Measurements from ENCODE around the gene KRTAP12-1. TPM values are rescaled to one million over a fixed set of nuclear protein-coding genes. Genes with fewer than 3 reads are reported as not detected.
A peak's percentile ranks its signal among the peaks of the same experiment; 100 is the strongest.

The KRTAP12-1 gene
- total RNA-seq, 1 experiment from 2014 or later = 0.63 TPM

GRCh38 chr21:44684077-44684476 lies 2.1 kb upstream of the KRTAP12-1 start:
- TF ChIP-seq, protein P1, sequence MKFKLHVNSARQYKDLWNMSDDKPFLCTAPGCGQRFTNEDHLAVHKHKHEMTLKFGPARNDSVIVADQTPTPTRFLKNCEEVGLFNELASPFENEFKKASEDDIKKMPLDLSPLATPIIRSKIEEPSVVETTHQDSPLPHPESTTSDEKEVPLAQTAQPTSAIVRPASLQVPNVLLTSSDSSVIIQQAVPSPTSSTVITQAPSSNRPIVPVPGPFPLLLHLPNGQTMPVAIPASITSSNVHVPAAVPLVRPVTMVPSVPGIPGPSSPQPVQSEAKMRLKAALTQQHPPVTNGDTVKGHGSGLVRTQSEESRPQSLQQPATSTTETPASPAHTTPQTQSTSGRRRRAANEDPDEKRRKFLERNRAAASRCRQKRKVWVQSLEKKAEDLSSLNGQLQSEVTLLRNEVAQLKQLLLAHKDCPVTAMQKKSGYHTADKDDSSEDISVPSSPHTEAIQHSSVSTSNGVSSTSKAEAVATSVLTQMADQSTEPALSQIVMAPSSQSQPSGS (CRISPR knock-in tag; IDR thresholded peaks at IDR 0.05; ENCODE audit: borderline replicate concordance, low read depth) = no peak
- TF ChIP-seq E2F1 (CRISPR knock-in tag; IDR thresholded peaks at IDR 0.05) (no peak), SMAD4 (CRISPR knock-in tag; IDR thresholded peaks at IDR 0.05) (no peak)
- peaks cover 6% of the 10 kb centered on the region; the same call in 1 of the 2 replicates for H3K27me3 Mint-ChIP-seq (ENCODE audit: low read depth)
- H3K27ac Mint-ChIP-seq = no peak overlapping the region
- peaks cover 21% of the 10 kb centered on the region for H3K4me1 Mint-ChIP-seq
- no peak for DNase-seq (ENCODE audit: low spot score)
- no peak overlapping the region for H3K4me3 Mint-ChIP-seq
- H3K36me3 Mint-ChIP-seq = no peaks in the 10 kb centered on the region
- no peak for ATAC-seq
- ChIA-PET POLR2A (no interaction called here), CTCF (no interaction called here)
- H3K9me3 Mint-ChIP-seq = no peaks in the 10 kb centered on the region

DNA sequence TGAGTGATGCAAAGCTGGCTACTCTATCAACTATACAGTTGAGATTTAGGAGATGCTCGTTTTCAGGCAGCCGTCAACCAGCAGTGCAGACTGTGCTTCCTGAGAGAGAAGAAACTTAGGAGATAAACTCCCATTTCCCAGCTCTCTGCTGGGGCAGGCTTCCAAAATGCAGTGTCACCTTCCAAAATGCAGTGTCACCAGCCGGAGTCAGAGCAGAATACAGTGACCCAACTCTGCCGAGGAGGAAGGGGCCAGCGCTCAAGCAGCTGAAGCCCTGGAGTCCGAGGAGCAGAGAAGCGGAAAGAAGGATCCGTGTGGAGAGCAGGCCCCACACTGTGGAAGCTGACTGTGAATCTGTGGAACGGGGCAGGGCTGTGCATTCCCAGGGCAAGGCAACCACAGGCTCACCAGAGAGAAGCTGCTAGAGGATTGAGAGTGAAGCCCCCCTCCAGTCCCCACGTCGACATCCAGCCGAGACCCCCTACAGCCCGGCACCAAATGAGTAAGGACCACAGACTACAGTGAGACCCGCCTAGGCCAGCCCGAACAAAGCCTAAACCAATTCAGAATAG lies 703 bp upstream of the KRTAP12-1 start:
- Mint-ChIP-seq H3K27ac (no peak overlapping the region), H3K36me3 (no peaks in the 10 kb centered on the region), H3K4me1 (peaks cover 16% of the 10 kb centered on the region), H3K9me3 (no peaks in the 10 kb centered on the region), H3K27me3 (ENCODE audit: low read depth) (peaks cover 6% of the 10 kb centered on the region; the same call in 1 of the 2 replicates), H3K4me3 (no peak overlapping the region)
- ChIA-PET POLR2A (no interaction called here), CTCF (no interaction called here)
- DNase-seq (ENCODE audit: low spot score) (no peak), ATAC-seq (no peak)
- TF ChIP-seq ZNF121 (CRISPR knock-in tag; IDR thresholded peaks at IDR 0.05) (0 out of 2 replicates have a peak, but pooled peaks have one; percentile 15), MXD4 (CRISPR knock-in tag; IDR thresholded peaks at IDR 0.05; ENCODE audit: borderline replicate concordance) (no peak)
- TF ChIP-seq, protein P2, sequence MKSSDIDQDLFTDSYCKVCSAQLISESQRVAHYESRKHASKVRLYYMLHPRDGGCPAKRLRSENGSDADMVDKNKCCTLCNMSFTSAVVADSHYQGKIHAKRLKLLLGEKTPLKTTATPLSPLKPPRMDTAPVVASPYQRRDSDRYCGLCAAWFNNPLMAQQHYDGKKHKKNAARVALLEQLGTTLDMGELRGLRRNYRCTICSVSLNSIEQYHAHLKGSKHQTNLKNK (CRISPR knock-in tag; IDR thresholded peaks at IDR 0.05) = no peak

- Mint-ChIP-seq H3K9me3 (no peaks in the 10 kb centered on the region), H3K36me3 (no peaks in the 10 kb centered on the region), H3K27ac (no peak overlapping the region), H3K4me3 (no peak overlapping the region), H3K27me3 (ENCODE audit: low read depth) (peaks cover 5% of the 10 kb centered on the region; the same call in 1 of the 2 replicates), H3K4me1 (peaks cover 3% of the 10 kb centered on the region)
- DNase-seq (ENCODE audit: low spot score) (no peak), ATAC-seq (no peak)
- ChIA-PET POLR2A (no interaction called here), CTCF (no interaction called here)
- TF ChIP-seq KAT7 (CRISPR knock-in tag; IDR thresholded peaks at IDR 0.05; ENCODE audit: borderline replicate concordance) = no peak
- no peak for TF ChIP-seq NFATC4 (CRISPR knock-in tag; IDR thresholded peaks at IDR 0.05)
- TF ChIP-seq ATF3 (CRISPR knock-in tag; conservative IDR thresholded peaks at IDR 0.05) = no peak
- no peak for TF ChIP-seq CREB1 (CRISPR knock-in tag; IDR thresholded peaks at IDR 0.05)
- TF ChIP-seq, protein P3, sequence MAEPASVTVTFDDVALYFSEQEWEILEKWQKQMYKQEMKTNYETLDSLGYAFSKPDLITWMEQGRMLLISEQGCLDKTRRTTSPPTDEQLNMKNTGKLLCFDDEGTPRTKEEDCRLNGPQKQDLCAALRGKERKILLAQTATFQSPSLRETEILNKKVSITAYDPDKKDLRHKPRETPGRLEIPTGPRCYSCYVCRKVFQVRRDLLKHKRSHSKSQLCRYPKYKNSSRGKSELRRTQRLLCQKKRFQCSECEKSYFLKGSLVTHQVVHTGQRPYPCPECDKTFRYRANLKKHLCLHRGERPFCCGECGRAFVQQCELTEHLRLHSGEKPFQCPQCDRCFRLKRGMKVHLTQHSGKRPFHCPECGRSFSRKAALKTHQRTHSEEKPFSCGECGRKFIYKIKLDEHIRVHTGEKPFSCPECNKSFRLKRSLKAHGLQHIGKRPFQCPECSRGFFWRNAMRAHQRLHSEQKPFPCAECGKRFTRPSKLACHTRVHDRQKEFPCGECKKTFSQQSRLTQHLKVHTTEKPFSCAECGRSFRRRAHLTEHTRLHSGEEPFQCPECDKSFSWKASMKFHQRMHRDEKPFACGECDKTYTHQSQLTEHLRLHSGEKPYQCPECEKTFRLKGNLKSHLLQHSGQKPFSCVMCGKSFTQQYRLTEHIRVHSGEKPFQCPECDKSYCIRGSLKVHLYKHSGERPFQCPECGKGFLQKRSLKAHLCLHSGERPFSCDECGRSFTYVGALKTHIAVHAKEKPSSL (CRISPR knock-in tag; conservative IDR thresholded peaks at IDR 0.05) = no peak
Observed at GRCh38 chr21:44681152-44681551, 811 bp downstream of the KRTAP12-1 start.

- ChIA-PET CTCF (no interaction called here), POLR2A (no interaction called here)
- ATAC-seq (no peak), DNase-seq (ENCODE audit: low spot score) (no peak)
- Mint-ChIP-seq H3K4me1 (peaks cover under 1% of the 10 kb centered on the region; the same call in 1 of the 2 replicates), H3K36me3 (peaks cover 2% of the 10 kb centered on the region), H3K27me3 (ENCODE audit: low read depth) (peaks cover 5% of the 10 kb centered on the region; the same call in 1 of the 2 replicates), H3K9me3 (peaks cover 11% of the 10 kb centered on the region), H3K4me3 (no peak overlapping the region), H3K27ac (no peak overlapping the region)
- no peak for TF ChIP-seq AFF4 (CRISPR knock-in tag; IDR thresholded peaks at IDR 0.05; ENCODE audit: borderline replicate concordance)
- TF ChIP-seq, protein P1 (CRISPR knock-in tag; IDR thresholded peaks at IDR 0.05; ENCODE audit: borderline replicate concordance, low read depth) = no peak
- no peak for TF ChIP-seq RORB (CRISPR knock-in tag; IDR thresholded peaks at IDR 0.05)
- TF ChIP-seq, protein P3 (CRISPR knock-in tag; conservative IDR thresholded peaks at IDR 0.05) = no peak
- no peak for TF ChIP-seq KAT7 (CRISPR knock-in tag; IDR thresholded peaks at IDR 0.05; ENCODE audit: borderline replicate concordance)
- no peak for TF ChIP-seq GTF2I (CRISPR knock-in tag; conservative IDR thresholded peaks at IDR 0.05)
Observed at GRCh38 chr21:44677881-44678280, 4.1 kb downstream of the KRTAP12-1 start.
